HG02943 (cell line): ENCODE results near the gene WASF2.
"Not testable (repeated sequence)": the region's sequence is repeated elsewhere in the genome, so short reads cannot be mapped to it uniquely, and the experiment has no call there.

Experiments used
- ATAC-seq: cut with Tn5 transposase; IDR thresholded peaks from one replicate; pipeline ENCODE4 v1.9.1; 2021; ENCODE audit warnings: mild to moderate bottlenecking, low read depth, moderate library complexity; ENCODE audit not compliant: unreplicated experiment

WASF2 gene

GRCh38 chr1:27400963-27401341, 89.0 kb downstream of the WASF2 start:
- no peak for ATAC-seq

GRCh38 chr1:27400082-27400962, 89.6 kb downstream of the WASF2 start:
- ATAC-seq, result no peak

- no peak for ATAC-seq
Observed at GRCh38 chr1:27399251-27400025, 90.5 kb downstream of the WASF2 start.

DNA sequence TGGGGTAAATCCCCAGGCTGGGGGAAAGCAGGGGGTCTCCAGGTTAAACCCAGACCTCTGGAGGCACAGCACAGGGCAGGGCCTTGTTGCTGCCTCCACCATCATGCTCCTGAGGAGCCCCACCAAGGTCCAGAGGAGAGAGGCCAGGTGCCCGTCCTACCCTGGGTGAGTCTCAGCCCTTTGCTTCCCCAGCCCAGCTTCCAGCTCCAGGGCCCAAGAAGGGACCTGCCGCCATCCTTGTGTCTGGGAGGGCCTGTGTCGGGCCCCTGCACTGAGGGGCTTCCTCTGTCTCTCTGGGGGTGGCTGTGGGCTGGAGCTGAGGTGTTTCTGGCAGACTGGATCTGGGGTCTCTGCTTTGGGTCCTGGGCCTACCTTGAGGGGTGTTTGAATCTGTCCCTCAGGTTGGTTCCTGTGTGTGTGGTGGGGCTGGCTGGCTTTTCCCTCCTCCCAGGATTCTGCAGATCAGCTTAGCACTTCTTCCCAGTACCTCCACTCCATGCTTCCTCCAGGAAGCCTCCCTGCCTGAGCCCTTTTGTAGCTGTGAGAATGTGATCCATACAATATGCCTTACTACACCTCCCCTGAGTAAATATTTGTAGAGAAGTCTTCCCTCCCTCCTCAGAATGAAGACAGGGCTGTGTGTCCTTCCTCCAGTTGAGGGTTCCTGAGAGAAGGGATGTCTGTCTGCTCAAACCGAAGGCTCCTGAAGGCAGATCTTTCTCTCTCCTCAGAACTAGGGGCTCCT, 91.4 kb downstream of the WASF2 start:
- no peak for ATAC-seq

GRCh38 chr1:27397749-27398148, 92.2 kb downstream of the WASF2 start:
- no peak for ATAC-seq

DNA sequence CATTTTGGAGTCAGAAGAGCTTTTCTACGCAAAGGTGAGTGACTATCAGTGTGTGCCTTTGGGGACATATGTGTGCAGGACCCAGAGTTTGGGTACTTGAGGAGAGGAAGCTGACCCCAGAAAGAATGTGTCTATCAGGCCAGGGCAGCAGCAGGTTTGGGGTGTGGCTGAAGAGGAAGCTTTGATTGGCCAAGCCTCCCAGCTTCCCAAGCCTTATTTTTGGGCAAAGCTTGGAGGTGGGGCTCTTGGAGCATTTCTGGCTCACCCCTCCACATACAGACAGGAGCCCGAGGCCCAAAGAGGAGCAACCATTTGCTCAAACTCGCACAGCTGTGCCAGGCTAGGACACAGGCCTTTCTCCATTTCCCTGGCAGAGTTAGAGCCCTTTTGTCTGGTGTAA, 92.9 kb downstream of the WASF2 start:
- ATAC-seq, result no peak

DNA sequence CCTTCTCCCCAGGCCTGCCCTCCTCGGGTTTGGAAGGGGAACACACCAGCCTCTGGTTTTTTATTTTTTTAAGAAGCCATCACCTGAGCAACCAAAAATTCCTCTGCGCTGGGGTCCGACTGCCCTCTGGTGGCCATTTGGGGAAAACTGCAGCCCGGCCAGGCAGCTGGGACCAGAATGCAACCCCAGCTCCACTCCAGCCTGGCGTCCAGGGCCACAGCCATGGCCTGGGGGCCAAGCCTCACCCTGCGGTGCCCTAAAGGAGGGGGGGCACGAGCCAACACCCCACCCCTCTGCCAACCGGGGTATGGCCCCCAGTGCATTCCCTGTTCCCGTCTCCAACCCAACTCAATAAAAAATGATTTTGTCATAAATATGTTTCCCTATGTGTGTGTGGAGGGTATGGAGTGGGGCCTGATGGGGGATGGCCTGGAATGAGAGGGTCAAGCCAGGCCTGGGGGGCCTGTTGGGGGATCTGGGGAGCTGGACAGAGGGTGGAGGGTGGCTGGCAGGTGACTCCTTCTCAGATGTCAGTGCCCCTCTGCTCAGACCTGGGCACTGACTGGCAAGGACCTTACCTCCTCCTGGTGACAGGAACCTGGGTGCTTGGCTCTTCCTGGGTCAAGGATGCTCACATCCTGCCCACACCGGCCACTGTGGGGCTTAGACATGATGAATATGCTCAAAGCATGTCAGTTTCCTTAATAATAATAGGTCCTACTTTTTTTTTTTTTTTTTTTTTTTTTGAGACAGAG, 94.3 kb downstream of the WASF2 start:
- ATAC-seq, result no peak

GRCh38 chr1:27394925-27395324, 95.0 kb downstream of the WASF2 start:
- ATAC-seq, result no peak

GRCh38 chr1:27394282-27394658, 95.7 kb downstream of the WASF2 start:
- ATAC-seq, result no peak

GRCh38 chr1:27393641-27394281, 96.2 kb downstream of the WASF2 start:
- no peak for ATAC-seq

DNA sequence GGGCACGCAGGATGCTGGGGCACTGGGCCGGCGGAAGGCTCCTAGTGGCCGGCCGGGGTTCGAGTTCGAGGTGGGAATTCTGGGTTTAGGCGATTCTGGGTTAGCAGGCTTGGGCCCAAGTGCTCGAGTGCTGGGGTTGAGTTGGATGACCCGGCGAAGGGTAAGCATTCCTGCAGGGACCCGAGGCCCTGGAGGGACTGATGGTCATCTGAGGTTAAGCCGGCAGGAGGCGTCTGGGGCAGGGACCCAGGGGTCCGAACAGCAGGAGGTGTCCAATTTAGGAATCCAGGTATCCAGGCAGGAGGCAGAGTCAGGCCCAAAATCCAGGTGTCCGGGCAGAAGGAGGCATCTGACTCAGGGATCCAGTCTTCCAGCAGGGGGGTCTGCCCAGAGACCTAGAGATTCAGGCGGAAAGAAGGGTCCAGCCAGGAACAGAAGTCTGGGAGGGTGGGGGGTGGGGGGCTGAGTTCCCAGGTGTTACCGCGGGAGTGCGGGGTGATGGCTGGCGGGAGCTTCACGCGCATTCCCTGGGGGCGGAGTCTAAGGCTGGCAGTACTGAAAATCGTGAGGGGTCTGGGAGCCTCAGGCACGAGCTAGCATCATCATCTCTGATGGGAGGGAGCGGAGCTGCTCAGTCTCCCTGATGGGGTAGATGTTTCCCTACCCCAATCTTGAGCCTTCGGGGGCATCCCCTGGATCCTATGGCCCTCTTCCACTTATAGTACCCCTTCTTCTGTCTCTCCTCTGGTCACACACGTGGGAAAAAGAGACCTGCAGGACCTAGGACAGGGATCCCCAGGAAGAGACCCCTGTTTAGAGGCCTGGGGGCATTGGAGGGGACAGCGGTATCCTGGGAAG, 97.0 kb downstream of the WASF2 start:
- ATAC-seq, result no peak

DNA sequence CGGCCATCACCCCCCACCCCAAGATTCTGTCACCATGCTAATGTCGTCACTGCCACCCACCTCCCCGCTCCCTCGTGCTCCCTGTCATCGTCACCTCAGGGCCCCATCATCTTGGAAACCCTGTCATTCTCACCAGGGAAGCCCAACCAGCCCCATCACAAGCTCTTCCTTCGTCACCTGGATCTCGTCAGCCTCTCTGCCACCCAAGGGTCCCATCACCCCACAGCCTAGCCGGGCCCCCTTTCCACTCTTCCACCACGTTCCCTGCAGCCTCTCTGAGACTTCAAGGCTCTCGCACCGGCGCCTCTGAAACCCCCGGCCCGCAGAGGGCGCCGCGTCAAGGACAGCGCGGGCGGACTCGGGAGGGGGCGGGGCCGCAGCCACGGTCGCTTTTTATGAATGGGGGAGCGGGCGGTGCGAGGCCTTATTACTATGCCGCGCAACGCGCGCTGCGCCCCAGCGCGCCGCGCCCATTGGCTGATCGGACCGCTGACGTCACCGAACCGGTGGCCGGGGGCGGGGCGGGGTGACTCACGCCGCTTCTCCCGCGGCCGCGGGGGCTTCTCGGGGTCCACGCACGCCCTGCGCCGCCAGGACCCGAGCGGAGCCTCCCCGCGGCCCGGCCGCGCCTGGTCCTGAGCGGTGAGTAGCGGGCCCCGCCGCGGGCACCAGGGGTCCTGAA, 97.7 kb downstream of the WASF2 start, which contains the start of gene GPR3:
Gene GPR3, plus strand, starts transcription at position 527 of the 682 bp plus-strand sequence. CDS start 1,177 bp downstream, outside the sequence.
- ATAC-seq, result no peak

DNA sequence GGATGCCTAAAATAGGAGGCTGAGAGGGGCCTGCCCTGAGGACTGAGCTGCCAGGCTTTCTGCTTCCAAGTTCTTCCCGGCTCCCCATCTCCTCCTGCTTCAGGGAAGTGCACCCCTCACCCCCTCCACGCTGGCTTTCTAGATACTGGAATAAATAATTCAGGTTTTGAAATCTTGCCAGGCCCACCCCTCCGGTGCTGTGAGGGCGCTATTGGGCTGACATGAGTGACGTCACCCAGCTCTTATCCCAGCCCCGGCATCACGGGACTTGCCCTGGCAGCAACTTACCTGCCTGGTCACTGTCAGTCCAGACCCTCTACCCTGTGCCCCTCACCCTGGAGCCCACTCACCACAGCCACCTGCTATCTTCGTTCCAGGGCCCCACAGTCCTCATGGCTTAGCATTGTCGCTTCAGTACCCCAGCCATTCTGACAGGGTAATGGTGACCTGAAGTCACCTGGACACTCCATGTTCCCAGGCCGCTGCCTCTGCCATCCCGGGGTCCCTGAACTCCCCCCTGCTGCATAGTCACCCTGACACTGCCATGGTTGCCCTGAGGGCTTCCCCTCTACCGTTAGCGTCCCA, 98.4 kb downstream of the WASF2 start:
- ATAC-seq, result no peak

DNA sequence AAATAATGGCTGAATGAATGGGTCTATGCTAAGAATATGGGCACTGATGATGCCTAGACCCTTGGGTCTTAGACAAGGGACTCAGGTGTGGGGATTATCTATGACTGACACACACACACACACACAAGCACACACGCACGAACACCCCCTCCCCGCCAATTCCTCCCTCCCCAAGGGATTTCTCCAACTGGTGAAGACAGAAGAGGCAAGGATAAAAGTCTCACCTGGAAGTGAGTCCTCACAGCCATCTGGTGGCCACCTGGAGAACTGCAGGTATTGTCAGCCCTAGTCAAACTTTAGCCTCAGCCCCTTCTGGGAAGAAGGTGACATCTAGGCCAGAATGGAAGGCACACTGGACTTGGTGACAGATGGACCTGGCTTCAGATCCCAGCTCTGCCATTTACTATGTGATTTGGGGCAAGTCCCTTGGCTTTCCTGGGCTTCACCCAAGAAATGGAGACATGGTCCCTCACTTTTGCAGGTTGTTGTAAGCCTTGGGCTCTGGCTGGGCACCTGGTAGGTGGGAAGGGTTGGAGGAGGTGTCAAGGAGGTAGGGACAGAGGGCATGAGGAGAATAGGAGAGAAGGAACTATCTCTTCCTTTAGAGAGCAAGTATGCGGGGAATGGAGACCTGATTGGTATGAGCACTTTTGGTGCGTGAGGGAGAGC, 101.5 kb downstream of the WASF2 start:
- no peak for ATAC-seq

- not testable (repeated sequence) for ATAC-seq
Observed at GRCh38 chr1:27384797-27385196, 105.2 kb downstream of the WASF2 start.

DNA sequence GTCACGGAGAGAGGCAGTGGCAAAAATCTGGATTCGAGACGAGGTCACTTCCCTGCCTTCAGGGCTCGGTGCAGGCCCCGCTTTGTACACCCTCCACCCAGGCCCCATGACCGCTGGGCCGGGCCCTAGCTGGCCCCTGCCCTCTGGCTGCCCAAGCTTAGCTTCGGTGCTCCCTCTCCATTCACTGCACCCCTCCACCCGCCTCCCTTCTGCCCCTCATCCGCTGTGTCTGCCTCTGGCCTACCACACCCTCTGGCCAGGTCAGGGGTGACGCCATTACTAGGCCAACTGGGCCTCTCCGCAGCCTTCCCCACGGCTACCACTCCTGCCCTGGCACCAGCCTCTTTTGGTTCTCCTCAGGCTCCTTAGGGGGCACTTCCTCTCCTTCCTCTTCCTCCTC, 106.3 kb downstream of the WASF2 start:
- ATAC-seq, result no peak

- no peak for ATAC-seq
Observed at GRCh38 chr1:27383039-27383605, 106.8 kb downstream of the WASF2 start, which contains the start of gene CD164L2. CD164L2 (minus strand) TSS chr1:27383333; CDS start chr1:27383239, 94 bp downstream.
